ENCODE measurements around the gene FOS. TPM values are rescaled to one million over a fixed set of nuclear protein-coding genes. Genes with fewer than 3 reads are reported as not detected.

FOS gene
- total and polyA plus RNA-seq, 4 donors = 13.2 to 82.7 (median 20.0) TPM

- DNase-seq (ENCODE audit: low spot score) = no peak
- TF ChIP-seq YY1 (IDR thresholded peaks at IDR 0.05) (no peak), JUND (IDR thresholded peaks at IDR 0.05) (peak in 1 of 2 donors; percentile 22)
Measured at GRCh38 chr14:75280831-75281653, 2.4 kb downstream of the FOS start.

GRCh38 chr14:75281654-75282019 is 3.0 kb downstream of the FOS start:
- H3K27me3 ChIP-seq (ENCODE audit: control insufficient read depth in 4 of 4, insufficient read depth in 4 of 4, low read length in 3 of 4) = no peaks in the 10 kb centered on the region
- peak overlapping the region in 1 of 2 donors; percentile 22 for H3K27ac ChIP-seq (ENCODE audit: low read depth in 1 of 2, low read length in 2 of 2)
- 96% methylated on average over 1 of the region's 1 CpG for WGBS
- no peak for TF ChIP-seq YY1 (IDR thresholded peaks at IDR 0.05)
- no peak for TF ChIP-seq SP1 (IDR thresholded peaks at IDR 0.05)
- no peak for TF ChIP-seq HNF4G (IDR thresholded peaks at IDR 0.05)
- no peak for TF ChIP-seq FOXA1 (IDR thresholded peaks at IDR 0.05)
- TF ChIP-seq GABPA (IDR thresholded peaks at IDR 0.05 in 1 of 2, conservative IDR thresholded peaks at IDR 0.05 in 1 of 2) = no peak
- no peak for TF ChIP-seq EGR1 (IDR thresholded peaks at IDR 0.05; ENCODE audit: low read depth in 2 of 2)
- TF ChIP-seq MAX (IDR thresholded peaks at IDR 0.05) = no peak
- TF ChIP-seq JUND (IDR thresholded peaks at IDR 0.05) = no peak
- TF ChIP-seq TAF1 (conservative IDR thresholded peaks at IDR 0.05) = no peak
- no peak for TF ChIP-seq ATF3 (IDR thresholded peaks at IDR 0.05)
- no peak for TF ChIP-seq RAD21 (IDR thresholded peaks at IDR 0.05)
- no peak for TF ChIP-seq RXRA (IDR thresholded peaks at IDR 0.05)
- TF ChIP-seq REST (IDR thresholded peaks at IDR 0.05) = no peak
- no peak for TF ChIP-seq ZBTB33 (IDR thresholded peaks at IDR 0.05)
- TF ChIP-seq CTCF (IDR thresholded peaks at IDR 0.05; ENCODE audit: low read depth, low read length, missing input control) = no peak
- no peak for TF ChIP-seq NR2F2 (IDR thresholded peaks at IDR 0.05)
- peak overlapping the region in 2 of 3 donors; percentile 74 to 92 for H3K4me3 ChIP-seq (ENCODE audit: low read depth in 1 of 3, low read length in 3 of 3)
- H3K4me1 ChIP-seq (ENCODE audit: control insufficient read depth in 4 of 4, insufficient read depth in 4 of 4, low read length in 3 of 4) = peaks cover under 1 to 27% (median 14%) of the 10 kb centered on the region in 4 donors
- peaks cover 2 to 15% (median 12%) of the 10 kb centered on the region in 4 donors for H3K36me3 ChIP-seq (ENCODE audit: control insufficient read depth in 4 of 4, insufficient read depth in 3 of 4, low read depth in 1 of 4, low read length in 3 of 4)
- H3K9me3 ChIP-seq (ENCODE audit: control insufficient read depth in 4 of 4, low read length in 3 of 4) = no peaks in the 10 kb centered on the region
- peak overlapping the region; percentile 9 to 12 for H3K9ac ChIP-seq (ENCODE audit: low read depth in 1 of 2, low read length in 2 of 2)
- DNase-seq (ENCODE audit: low spot score) = no peak

More at GRCh38 chr14:75280831-75281653, 2.4 kb downstream of the FOS start:
- H3K36me3 ChIP-seq (ENCODE audit: control insufficient read depth in 4 of 4, insufficient read depth in 3 of 4, low read depth in 1 of 4, low read length in 3 of 4) = peaks cover 2 to 15% (median 12%) of the 10 kb centered on the region in 4 donors
- H3K4me1 ChIP-seq (ENCODE audit: control insufficient read depth in 4 of 4, insufficient read depth in 4 of 4, low read length in 3 of 4) = peaks cover 3 to 27% (median 14%) of the 10 kb centered on the region in 4 donors
- H3K4me3 ChIP-seq (ENCODE audit: low read depth in 1 of 3, low read length in 3 of 3) = peak overlapping the region; percentile 2 to 92 (median 74)
- no peaks in the 10 kb centered on the region for H3K9me3 ChIP-seq (ENCODE audit: control insufficient read depth in 4 of 4, low read length in 3 of 4)
- H3K27ac ChIP-seq (ENCODE audit: low read depth in 1 of 2, low read length in 2 of 2) = peak overlapping the region; percentile 22 to 35
- WGBS = 94% methylated on average over 17 of the region's 17 CpGs
- peak overlapping the region; percentile 9 to 12 for H3K9ac ChIP-seq (ENCODE audit: low read depth in 1 of 2, low read length in 2 of 2)
- H3K27me3 ChIP-seq (ENCODE audit: control insufficient read depth in 4 of 4, insufficient read depth in 4 of 4, low read length in 3 of 4) = no peaks in the 10 kb centered on the region

Data from liver (tissue), 9 donors.